Brain microvascular endothelial cell (primary cell): Measurements from ENCODE around the gene LYAR.
A peak's percentile ranks its signal among the peaks of the same experiment; 100 is the strongest.

Source experiments
- DNase-seq: peaks from one replicate; pipeline ENCODE4 v3.0.0-alpha.2; 2020
- H3K27ac ChIP-seq: fragments of 250-450 bp; sonication (Bioruptor Pico); 2 replicates; pipeline ENCODE4 v1.5.1; 2020; ENCODE audit warnings: mild to moderate bottlenecking, moderate library complexity
- H3K27me3 ChIP-seq: fragments of 250-450 bp; sonication (Bioruptor Pico); replicated peaks from 2 replicates; pipeline ENCODE4 v1.5.1; 2020; ENCODE audit warnings: mild to moderate bottlenecking
- H3K36me3 ChIP-seq: fragments of 250-450 bp; sonication (Bioruptor Pico); replicated peaks from 2 replicates; pipeline ENCODE4 v1.5.1; 2020; ENCODE audit warnings: mild to moderate bottlenecking
- H3K4me3 ChIP-seq: 2 replicates; pipeline ENCODE4 v1.5.1; 2011; ENCODE audit warnings: low read depth, mild to moderate bottlenecking, control low read depth, low read length, moderate library complexity
- CTCF ChIP-seq: IDR thresholded peaks from 2 replicates; pipeline ENCODE4 v1.5.1; 2011; ENCODE audit warnings: low read depth, mild to moderate bottlenecking, moderate library complexity, low read length, control low read depth, inconsistent platforms; ENCODE audit errors: missing control alignments
- in situ Hi-C: cut with HindIII; loops from 2 replicates; pipeline ENCODE4 v1.10.0; 2017; ENCODE audit warnings: low sequenced_read_pairs, low pct_ligation_motif_present

The LYAR gene

GRCh38 chr4:4296283-4296846 lies 6.4 kb upstream of the LYAR start:
- no peak overlapping the region for H3K4me3 ChIP-seq
- TF ChIP-seq CTCF: no peak
- H3K36me3 ChIP-seq: no peaks in the 10 kb centered on the region
- in situ Hi-C loops: no loop called here
- DNase-seq: no peak
- H3K27ac ChIP-seq: no peak overlapping the region
- no peaks in the 10 kb centered on the region for H3K27me3 ChIP-seq

DNA sequence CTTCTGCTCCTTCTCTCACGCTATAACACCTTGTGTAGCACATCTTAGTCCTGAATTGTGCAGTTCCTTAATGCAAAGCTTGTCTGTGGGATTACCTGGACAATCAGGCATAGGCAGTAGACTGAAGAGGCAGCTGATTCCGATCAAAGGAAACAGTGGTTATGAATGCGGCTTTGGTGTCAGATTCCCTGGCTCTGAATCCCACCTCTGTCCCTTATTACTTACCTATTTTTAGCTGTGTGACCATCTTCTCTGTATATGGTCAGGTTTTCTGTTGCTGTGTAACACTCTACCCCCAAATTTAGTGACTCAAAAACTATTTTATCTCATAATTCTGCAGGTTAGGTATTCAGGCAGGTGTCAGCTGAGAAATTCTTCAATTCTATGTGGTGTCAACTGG lies 3.3 kb upstream of the LYAR start:
- Histone ChIP-seq H3K4me3 (no peak overlapping the region), H3K36me3 (no peaks in the 10 kb centered on the region), H3K27me3 (no peaks in the 10 kb centered on the region), H3K27ac (no peak overlapping the region)
- no peak for TF ChIP-seq CTCF
- in situ Hi-C loops: no loop called here
- no peak for DNase-seq

DNA sequence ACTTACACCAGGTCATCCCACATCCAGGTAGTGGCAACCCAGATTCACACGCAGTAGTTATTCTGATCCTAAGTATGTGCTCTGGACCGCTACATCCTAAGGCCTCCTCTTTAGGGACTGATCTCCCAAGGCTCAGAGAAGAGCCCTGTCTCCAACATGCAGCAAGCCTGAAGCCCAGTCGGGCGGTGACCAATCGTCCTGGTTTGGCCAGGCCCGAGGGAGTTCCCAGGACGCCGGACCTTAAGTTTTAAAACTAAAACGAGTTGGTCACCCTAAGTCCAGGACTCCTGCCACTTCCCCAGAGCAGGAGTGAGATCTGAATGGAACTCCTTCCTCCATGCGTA lies 385 bp downstream of the LYAR start:
- TF ChIP-seq CTCF: no peak
- peaks cover 7% of the 10 kb centered on the region for H3K36me3 ChIP-seq
- H3K4me3 ChIP-seq: peak overlapping the region; percentile 93
- DNase-seq: no peak
- in situ Hi-C loops: no loop called here
- peak overlapping the region; percentile 28 for H3K27ac ChIP-seq
- no peaks in the 10 kb centered on the region for H3K27me3 ChIP-seq

DNA sequence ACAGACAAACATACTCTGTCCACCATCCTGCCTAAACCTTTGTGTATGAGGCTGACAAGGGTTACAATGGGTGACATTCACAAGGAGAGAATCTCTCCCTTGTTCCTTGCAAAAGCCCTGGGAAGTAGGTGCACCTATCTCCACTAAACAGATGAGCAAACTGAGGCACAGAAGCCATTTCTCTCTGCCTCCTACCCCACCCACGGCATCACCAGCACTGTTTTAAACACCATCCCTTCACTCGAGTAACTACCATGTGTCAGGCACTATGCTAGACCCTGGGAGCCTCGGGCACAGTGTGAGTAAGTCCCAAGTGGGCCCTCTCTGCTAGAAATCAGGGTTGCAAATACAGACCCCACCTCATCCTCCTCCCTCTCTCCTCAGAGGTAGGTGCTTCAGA lies 899 bp downstream of the LYAR start:
- peak overlapping the region; percentile 93 for H3K4me3 ChIP-seq
- DNase-seq: no peak
- no peak for TF ChIP-seq CTCF
- H3K27ac ChIP-seq: no peak overlapping the region
- H3K36me3 ChIP-seq: peaks cover 7% of the 10 kb centered on the region
- in situ Hi-C loops: no loop called here
- H3K27me3 ChIP-seq: no peaks in the 10 kb centered on the region

DNA sequence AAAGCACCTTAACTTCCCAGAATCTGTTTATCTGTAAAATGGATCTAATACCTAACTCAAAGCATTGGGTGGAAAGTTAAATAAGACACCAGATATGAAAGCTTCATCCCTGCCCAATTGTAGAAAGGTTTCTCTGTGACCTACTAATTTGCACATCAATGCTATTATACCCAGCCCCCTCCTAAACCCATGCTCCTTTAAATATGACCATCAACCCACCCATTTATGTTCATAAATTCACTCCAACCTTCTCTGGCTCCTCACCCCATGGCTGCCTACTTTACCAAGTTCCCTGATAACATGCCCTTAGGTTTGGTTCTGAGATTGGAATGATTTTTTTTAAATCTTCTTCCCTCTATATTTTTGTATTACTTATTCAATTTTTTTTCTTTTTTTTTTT lies 1.9 kb downstream of the LYAR start:
- Histone ChIP-seq H3K27ac (no peak overlapping the region), H3K4me3 (no peak overlapping the region), H3K27me3 (no peaks in the 10 kb centered on the region), H3K36me3 (peaks cover 14% of the 10 kb centered on the region)
- TF ChIP-seq CTCF: no peak
- in situ Hi-C loops: no loop called here
- no peak for DNase-seq

DNA sequence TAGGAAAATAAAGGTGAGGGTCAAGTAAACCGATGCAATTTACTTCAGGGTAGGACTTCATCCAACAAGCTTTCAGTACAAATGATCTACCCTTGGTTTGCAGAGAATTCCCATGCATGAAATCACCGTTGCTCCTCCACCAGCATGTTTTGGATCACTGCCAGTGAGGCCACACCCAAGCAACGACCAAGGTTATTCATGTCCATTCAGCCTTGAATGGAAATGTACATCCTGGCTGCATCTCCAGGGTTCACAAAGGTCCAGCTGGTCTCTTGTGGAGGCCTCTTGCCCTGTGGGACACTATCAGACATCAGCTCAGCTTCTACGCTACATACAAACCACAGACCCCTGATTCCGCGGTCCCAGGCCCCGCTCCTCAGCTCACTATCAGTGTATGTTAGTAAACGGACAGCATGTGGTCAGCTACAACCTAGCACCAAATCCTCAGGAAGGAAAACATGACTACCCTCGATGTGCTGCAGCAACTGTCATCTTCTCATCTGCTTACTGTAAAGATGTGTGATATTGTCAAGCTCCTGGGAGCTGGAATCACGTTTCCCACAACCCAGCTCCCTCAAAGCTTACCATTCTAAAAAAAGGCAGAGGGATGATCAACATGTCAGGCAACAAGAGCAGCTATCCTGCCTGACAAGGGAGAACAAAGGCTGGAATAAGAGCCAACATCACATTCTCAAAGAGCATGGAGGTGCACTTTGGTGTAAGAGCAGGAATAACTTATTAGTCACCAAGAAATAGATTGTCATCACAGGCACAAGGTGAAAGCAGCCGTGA lies 4.9 kb downstream of the LYAR start:
- peaks cover 29% of the 10 kb centered on the region for H3K36me3 ChIP-seq
- DNase-seq: no peak
- no peak overlapping the region for H3K27ac ChIP-seq
- H3K27me3 ChIP-seq: no peaks in the 10 kb centered on the region
- no peak overlapping the region for H3K4me3 ChIP-seq
- in situ Hi-C loops: no loop called here
- no peak for TF ChIP-seq CTCF
